Aorta (tissue), 5 donors: Measurements from ENCODE around the gene IFT20. TPM values are rescaled to one million over a fixed set of nuclear protein-coding genes. Genes with fewer than 3 reads are reported as not detected.

Source experiments
- ATAC-seq: fragments of 200-7000 bp; cut with Tn5 transposase; one replicate; pipeline ENCODE4 v1.9.1; 2022; ENCODE audit warnings: moderate library complexity; ENCODE audit not compliant: low FRiP score
- DNase-seq, 2 donors: peaks; one replicate each; pipeline ENCODE4 v3.0.0-alpha.2; 2020
- H3K27ac ChIP-seq, 2 donors: one replicate each; pipeline ENCODE4 v1.5.1; 2013; ENCODE audit warnings: low read length in 2 of 2, mild to moderate bottlenecking in 2 of 2, moderate library complexity in 2 of 2, control low read depth in 1 of 2, inconsistent platforms in 1 of 2, low read depth in 1 of 2
- H3K27me3 ChIP-seq, 2 donors: one replicate each; pipeline ENCODE4 v1.6.1; 2013; ENCODE audit warnings: control low read depth in 1 of 2, low read length in 1 of 2, mild to moderate bottlenecking in 1 of 2, moderate library complexity in 1 of 2; ENCODE audit not compliant: insufficient read depth in 2 of 2, control insufficient read depth in 1 of 2
- H3K36me3 ChIP-seq, 2 donors: one replicate each; pipeline ENCODE4 v1.6.1; 2013; ENCODE audit warnings: control low read depth in 1 of 2, low read length in 1 of 2, mild to moderate bottlenecking in 1 of 2; ENCODE audit not compliant: insufficient read depth in 2 of 2, control insufficient read depth in 1 of 2
- H3K4me1 ChIP-seq, 2 donors: one replicate each; pipeline ENCODE4 v1.6.1; 2013; ENCODE audit warnings: low read length in 2 of 2, control low read depth in 1 of 2, mild to moderate bottlenecking in 1 of 2, moderate library complexity in 1 of 2; ENCODE audit not compliant: insufficient read depth in 2 of 2, control insufficient read depth in 1 of 2
- H3K4me3 ChIP-seq, 2 donors: one replicate each; pipeline ENCODE4 v1.5.1; 2013; ENCODE audit warnings: low read length in 2 of 2, control low read depth in 1 of 2, mild to moderate bottlenecking in 1 of 2
- H3K9me3 ChIP-seq: one replicate; pipeline ENCODE4 v1.6.1; 2013; ENCODE audit warnings: mild to moderate bottlenecking, low read length; ENCODE audit not compliant: control insufficient read depth
- WGBS, 2 donors: extraction: QIAGEN DNeasy Blood & Tissue Kit; methylation state at CpG; one replicate each; pipeline ENCODE4 v1.1.7; 2013; 5-methylcytosine and 5-hydroxymethylcytosine counted together
- intact Hi-C, 2 donors: fragments of 100-400 bp; cut with DNase I; formaldehyde crosslinking; loops; one replicate each; pipeline versions ENCODE4 v1.14.2 to v1.15.0; 2022
- long read RNA-seq, 2 donors: library from polyadenylated mRNA; unstranded; transcript quantifications; one replicate each; pipeline ENCODE4 v2.0.0, GENCODE V29; 2020 to 2021
- polyA plus RNA-seq, 2 donors: library from polyadenylated mRNA; stranded (reverse); fragments of 200-250 nt; gene quantifications; one replicate each; pipeline ENCODE4 v1.2.3, GENCODE V29; 2013
- total RNA-seq, 2 donors: library from RNA; stranded (reverse); fragmentation: NEBNext Ultra II Directional; extraction: Animal tissue kit (Norgen Biotek cat#: 25700); gene quantifications; one replicate each; pipeline ENCODE4 v1.2.1, GENCODE V29; 2021
- donor health status: healthy with polysubstance abuse.
- donor health status: Bipolar disorder and iron deficiency.
- donor health status: DM: no; HTN: no; CAD: no.
- donor health status: DM: no; HTN: no; CAD: no.
- donor health status: DM: yes; HTN: yes; CAD: no.

IFT20 gene, protein sequence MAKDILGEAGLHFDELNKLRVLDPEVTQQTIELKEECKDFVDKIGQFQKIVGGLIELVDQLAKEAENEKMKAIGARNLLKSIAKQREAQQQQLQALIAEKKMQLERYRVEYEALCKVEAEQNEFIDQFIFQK
- total RNA-seq (10 to 100 TPM; 34.5 to 37.2 TPM), polyA plus RNA-seq (10 to 100 TPM; 70.7 to 74.3 TPM)
- long read RNA-seq, donor 1, transcript IFT20-214 (6 exons, 1,071 nt): major isoform, 9 of 25 reads
- long read RNA-seq, donor 1, partial matches to known transcripts: 6 of 25 reads
- long read RNA-seq, donor 1, other reads (novel, unspliced or antisense): 3 of 25 reads
- long read RNA-seq, donor 2, transcript IFT20-203 (5 exons, 825 nt): major isoform, 6 of 12 reads
- long read RNA-seq, donor 2, partial matches to known transcripts: 1 of 12 reads
- long read RNA-seq, donor 2, other reads (novel, unspliced or antisense): 0 of 12 reads

DNA sequence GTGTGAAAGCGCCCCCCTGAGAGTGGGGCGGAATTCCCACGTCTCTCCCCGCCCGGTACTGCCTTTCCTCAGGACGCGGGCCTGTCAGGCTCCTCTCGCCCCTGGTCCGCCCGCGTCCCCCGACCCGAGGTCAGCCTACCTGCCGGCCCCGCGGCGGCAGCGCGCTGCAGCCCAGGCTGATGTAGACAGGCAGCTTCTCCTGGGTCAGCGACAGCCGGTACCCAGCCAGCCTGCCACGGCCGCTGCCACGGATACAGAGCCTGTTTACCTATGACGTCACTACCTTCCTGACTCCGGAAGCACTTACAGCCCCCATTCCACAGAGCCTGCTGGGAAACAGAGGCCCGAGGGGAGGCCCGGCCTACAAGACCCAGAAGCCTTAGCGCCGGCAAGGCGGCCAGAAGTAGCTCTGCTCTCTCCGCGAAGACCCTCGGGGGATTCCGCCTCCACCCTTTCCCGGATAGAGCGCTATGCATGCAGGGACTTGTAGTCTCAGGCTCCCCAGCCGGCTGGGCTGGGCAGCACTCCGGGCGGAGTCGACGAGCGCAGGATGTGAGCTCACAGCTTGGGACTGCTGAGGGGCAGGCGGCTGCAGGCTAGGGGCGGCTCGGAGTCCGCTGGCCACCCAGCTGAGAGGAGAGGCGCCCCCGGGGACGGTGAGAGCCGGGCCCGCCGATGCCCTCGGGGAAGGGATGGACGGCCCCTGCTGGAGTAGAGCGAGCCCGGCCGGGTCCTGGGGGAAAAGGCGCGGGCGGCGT is at the start of gene IFT20, which contains the start of gene TNFAIP1:
TSS of gene IFT20 (minus strand) at position 272 of the 758 bp plus-strand sequence. CDS start 3,487 bp downstream, outside the sequence.
TSS of gene TNFAIP1 (plus strand) at position 561 of the 758 bp plus-strand sequence. CDS start 3,761 bp downstream, outside the sequence.
- intact Hi-C loops: loop anchor here (2.0 to 10.0 kb wide), 4 partner anchors 17 to 619 kb away; partner anchors contain the start of genes PHF12 (in 2 of the 2), NLK (in 1 of the 2) and TMEM97 (in 1 of the 2)
- no peaks in the 10 kb centered on the region for H3K9me3 ChIP-seq
- H3K27me3 ChIP-seq: no peaks in the 10 kb centered on the region
- peaks cover 0 to 6% of the 10 kb centered on the region in 2 donors for H3K36me3 ChIP-seq
- peaks cover 0 to 6% of the 10 kb centered on the region in 2 donors for H3K4me1 ChIP-seq
- peak within 1 kb of the TSS; percentile 15 to 69 for H3K27ac ChIP-seq
- ATAC-seq: peak; percentile 99
- DNase-seq: peak; percentile 99 to 100
- 1% methylated on average over 57 to 62 of the region's 62 CpGs for WGBS, 2 donors
- H3K4me3 ChIP-seq: peak within 1 kb of the TSS; percentile 48 to 73

DNA sequence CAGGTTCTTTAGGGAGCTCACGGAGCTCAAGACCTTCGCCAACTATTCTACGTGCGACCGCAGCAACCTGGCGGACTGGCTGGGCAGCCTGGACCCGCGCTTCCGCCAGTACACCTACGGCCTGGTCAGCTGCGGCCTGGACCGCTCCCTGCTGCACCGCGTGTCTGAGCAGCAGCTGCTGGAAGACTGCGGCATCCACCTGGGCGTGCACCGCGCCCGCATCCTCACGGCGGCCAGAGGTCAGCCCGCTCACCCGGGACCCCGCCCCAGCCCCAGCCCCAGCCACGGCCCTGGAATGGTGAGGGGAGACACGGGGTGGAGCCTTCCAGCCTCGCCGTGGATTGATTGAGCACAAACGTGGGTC is 49.7 kb upstream of the IFT20 start:
- no peak overlapping the region for H3K27ac ChIP-seq
- H3K27me3 ChIP-seq: no peaks in the 10 kb centered on the region
- no peaks in the 10 kb centered on the region for H3K9me3 ChIP-seq
- no peak overlapping the region for H3K4me3 ChIP-seq
- H3K4me1 ChIP-seq: no peaks in the 10 kb centered on the region
- intact Hi-C loops: no loop called here
- WGBS, 2 donors: 61 to 70% methylated on average over 29 of the region's 29 CpGs
- ATAC-seq (no peak), DNase-seq (peak in 1 of 2 donors; percentile 62)
- H3K36me3 ChIP-seq: peaks cover 0 to 2% of the 10 kb centered on the region in 2 donors

DNA sequence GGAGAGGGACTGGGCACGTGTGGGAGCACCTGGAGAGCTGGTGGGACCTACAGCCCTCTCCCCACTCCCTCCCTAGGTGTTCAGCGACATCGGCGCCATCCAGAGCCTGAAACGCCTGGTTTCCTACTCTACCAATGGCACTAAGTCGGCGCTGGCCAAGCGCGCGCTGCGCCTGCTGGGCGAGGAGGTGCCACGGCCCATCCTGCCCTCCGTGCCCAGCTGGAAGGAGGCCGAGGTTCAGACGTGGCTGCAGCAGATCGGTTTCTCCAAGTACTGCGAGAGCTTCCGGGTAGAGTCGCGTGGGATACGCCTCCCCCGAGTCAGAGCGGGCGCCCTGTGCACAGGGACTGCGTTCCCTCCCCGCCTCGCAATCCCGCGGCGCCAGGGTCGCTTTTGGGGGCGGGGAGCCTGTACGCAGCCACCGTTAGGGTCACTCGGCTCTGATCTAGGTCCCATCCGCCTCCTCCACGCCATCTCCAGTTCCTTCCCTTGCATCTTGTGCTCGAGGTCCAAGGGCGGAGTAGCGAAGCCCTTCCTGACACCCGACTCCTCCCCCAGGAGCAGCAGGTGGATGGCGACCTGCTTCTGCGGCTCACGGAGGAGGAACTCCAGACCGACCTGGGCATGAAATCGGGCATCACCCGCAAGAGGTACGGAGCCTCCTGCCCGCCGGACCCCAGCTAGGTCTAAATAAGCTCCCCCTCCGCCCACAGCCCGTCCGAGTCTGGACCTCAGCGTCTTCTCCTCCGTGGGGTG is 49.2 kb upstream of the IFT20 start:
- Histone ChIP-seq H3K27me3 (no peaks in the 10 kb centered on the region), H3K4me1 (no peaks in the 10 kb centered on the region), H3K36me3 (no peaks in the 10 kb centered on the region), H3K9me3 (no peaks in the 10 kb centered on the region), H3K27ac (no peak overlapping the region), H3K4me3 (no peak overlapping the region)
- ATAC-seq (peak; percentile 75), DNase-seq (peak; percentile 77 to 81)
- intact Hi-C loops: no loop called here
- WGBS, 2 donors: 52 to 62% methylated on average over 54 to 56 of the region's 56 CpGs

DNA sequence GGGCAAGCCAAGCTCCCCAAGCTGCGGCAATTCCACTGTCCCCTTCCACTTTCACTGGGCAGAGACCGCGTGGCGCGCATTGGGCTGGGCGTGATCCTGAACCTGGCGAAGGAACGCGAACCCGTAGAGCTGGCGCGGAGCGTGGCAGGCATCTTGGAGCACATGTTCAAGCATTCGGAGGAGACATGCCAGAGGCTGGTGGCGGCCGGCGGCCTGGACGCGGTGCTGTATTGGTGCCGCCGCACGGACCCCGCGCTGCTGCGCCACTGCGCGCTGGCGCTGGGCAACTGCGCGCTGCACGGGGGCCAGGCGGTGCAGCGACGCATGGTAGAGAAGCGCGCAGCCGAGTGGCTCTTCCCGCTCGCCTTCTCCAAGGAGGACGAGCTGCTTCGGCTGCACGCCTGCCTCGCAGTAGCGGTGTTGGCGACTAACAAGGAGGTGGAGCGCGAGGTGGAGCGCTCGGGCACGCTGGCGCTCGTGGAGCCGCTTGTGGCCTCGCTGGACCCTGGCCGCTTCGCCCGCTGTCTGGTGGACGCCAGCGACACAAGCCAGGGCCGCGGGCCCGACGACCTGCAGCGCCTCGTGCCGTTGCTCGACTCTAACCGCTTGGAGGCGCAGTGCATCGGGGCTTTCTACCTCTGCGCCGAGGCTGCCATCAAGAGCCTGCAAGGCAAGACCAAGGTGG is 46.0 kb upstream of the IFT20 start:
- peak in 1 of 2 donors; percentile 75 for DNase-seq
- Histone ChIP-seq H3K4me3 (no peak overlapping the region), H3K27me3 (no peaks in the 10 kb centered on the region), H3K9me3 (no peaks in the 10 kb centered on the region), H3K4me1 (no peaks in the 10 kb centered on the region), H3K27ac (no peak overlapping the region), H3K36me3 (no peaks in the 10 kb centered on the region)
- ATAC-seq: no peak
- WGBS, 2 donors: 52 to 58% methylated on average over 69 to 72 of the region's 72 CpGs
- intact Hi-C loops: no loop called here

DNA sequence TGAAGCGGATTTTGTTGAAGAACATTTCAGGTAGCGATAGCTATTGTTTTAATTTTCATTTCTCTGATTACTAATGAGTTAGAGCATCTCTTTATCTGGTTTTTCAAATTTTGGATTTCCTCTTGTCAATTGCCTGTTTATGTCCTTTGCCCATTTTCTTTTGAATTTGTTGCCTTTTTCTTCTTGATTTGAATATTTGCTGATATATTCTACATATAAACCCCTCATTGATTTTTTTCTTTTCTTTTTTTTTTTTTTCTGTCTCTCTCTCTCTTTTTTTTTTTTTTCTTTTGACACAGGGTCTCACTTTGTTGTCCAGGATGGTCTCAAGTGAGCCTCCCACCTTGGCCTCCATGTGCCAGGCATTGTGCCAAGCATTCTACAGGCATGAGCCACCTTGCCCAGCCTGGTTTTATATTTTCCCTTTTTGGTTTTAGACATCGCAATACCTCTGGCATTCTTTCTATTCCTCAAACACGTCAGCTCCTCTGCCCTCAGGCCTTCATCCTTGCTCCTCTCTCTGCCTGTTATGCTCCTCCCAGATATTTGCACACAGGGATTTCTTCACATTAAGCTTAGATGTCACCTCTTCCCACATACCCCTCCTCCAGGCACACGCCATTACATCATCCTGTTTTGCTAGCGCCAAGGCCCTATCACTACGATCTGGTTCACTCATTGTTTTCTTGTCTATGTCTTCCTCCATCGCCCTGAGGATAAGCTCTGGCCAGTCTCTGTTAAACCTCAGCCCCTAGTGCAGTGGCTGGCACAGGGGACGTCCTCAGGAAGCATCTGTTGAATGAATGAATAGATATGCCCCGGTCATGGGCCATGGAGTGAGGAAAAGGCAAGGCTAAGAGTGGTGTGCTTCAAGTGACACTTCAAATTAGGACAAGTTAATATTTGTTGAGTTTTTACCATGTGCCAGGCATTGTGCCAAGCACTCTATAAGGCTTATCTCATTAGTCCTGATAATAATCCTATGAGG is 44.8 kb upstream of the IFT20 start:
- Histone ChIP-seq H3K27ac (no peak overlapping the region), H3K27me3 (no peaks in the 10 kb centered on the region), H3K4me1 (no peaks in the 10 kb centered on the region), H3K36me3 (no peaks in the 10 kb centered on the region), H3K9me3 (no peaks in the 10 kb centered on the region), H3K4me3 (no peak overlapping the region)
- ATAC-seq (no peak), DNase-seq (peak in 1 of 2 donors; percentile 21)
- intact Hi-C loops: no loop called here
- WGBS, 2 donors: 86 to 89% methylated on average over 10 of the region's 10 CpGs

DNA sequence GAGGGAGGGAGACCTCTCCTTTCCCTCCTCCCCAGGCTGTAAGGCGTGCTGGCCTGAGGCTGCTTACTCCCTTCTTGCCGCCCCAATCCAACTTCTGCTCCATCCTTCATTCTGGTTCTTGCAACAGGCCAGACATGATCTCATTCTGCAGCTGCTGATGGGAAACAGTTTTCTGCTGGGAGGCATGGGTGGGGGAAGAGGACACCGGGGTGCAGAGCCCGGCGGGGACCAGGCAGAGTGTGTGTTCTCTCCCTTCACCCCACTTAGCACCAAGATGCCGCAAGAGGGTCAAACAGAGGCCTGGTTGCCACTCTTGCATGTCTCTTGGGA is 37.6 kb upstream of the IFT20 start:
- Histone ChIP-seq H3K4me1 (no peaks in the 10 kb centered on the region), H3K36me3 (no peaks in the 10 kb centered on the region), H3K27ac (no peak overlapping the region), H3K4me3 (no peak overlapping the region), H3K27me3 (no peaks in the 10 kb centered on the region), H3K9me3 (no peaks in the 10 kb centered on the region)
- ATAC-seq: no peak
- DNase-seq: no peak
- intact Hi-C loops: no loop called here
- 54 to 61% methylated on average over 6 of the region's 6 CpGs for WGBS, 2 donors

DNA sequence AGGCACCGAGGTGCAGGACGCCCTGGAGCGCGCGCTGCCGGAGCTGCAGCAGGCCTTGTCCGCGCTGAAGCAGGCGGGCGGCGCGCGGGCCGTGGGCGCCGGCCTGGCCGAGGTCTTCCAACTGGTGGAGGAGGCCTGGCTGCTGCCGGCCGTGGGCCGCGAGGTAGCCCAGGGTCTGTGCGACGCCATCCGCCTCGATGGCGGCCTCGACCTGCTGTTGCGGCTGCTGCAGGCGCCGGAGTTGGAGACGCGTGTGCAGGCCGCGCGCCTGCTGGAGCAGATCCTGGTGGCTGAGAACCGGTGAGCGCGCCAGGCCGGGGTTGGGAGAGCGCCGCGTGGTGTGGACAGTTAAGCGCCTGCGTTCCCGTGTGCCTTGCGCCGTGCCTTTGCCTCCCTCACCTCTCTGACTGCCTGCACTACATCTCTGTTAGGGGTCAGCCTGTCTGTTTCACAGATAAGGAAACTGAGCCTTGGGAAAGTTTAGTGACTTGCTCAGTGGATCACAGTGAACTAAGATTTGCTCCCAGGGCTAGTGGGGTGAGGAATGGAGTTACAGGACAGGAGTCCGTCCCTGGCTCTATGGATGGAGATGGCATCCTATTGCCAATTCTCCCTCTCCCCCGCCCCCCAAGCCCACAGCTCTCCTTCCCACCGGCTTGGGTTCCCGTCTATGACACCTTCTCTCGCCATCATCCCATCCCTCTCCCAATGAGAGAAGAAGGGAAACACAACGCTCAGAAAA is 37.1 kb upstream of the IFT20 start:
- no peak overlapping the region for H3K27ac ChIP-seq
- no peaks in the 10 kb centered on the region for H3K4me1 ChIP-seq
- H3K36me3 ChIP-seq: no peaks in the 10 kb centered on the region
- peak overlapping the region; percentile 51 to 55 for H3K4me3 ChIP-seq
- no peaks in the 10 kb centered on the region for H3K9me3 ChIP-seq
- peak in 1 of 2 donors; percentile 84 for DNase-seq
- H3K27me3 ChIP-seq: no peaks in the 10 kb centered on the region
- intact Hi-C loops: no loop called here
- ATAC-seq: no peak
- 0 to 5% methylated on average over 37 to 53 of the region's 53 CpGs for WGBS, 2 donors
